GM18505 (cell line): ENCODE measurements around the gene OSTN.
"Not testable (repeated sequence)": the region's sequence is repeated elsewhere in the genome, so short reads cannot be mapped to it uniquely, and the experiment has no call there.

Experiments used
- ATAC-seq: cut with Tn5 transposase; IDR thresholded peaks from one replicate; pipeline ENCODE4 v1.9.1; 2021; ENCODE audit not compliant: unreplicated experiment
- POLR2A ChIP-seq: IDR thresholded peaks from 4 replicates; pipeline ENCODE4 v1.6.1; 2011; ENCODE audit warnings: borderline replicate concordance; ENCODE audit not compliant: insufficient read depth, insufficient read length; ENCODE audit errors: extremely low read depth

OSTN gene

DNA sequence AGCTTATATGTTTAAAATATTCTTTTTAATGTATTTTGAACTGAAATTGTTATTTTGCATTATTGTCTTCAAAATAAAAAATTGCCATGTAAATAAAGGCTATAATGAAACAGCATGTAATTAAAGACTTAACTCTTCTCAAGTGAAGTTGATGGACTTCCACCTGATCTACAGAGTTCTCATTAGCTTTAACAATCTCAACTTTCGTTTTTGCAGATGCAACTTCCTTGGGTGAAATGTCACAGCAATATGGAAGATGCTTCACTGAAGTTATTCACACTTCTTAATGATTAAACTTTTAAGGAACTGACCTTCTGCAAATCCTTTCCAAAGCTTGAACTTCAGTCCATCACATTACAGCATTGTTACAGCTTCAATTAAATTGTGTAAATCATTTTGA lies 63.6 kb downstream of the OSTN start:
- ATAC-seq = no peak
- TF ChIP-seq POLR2A = no peak

- ATAC-seq = peak; percentile 82
- no peak for TF ChIP-seq POLR2A
Measured at GRCh38 chr3:191263365-191263764, 64.3 kb downstream of the OSTN start.

GRCh38 chr3:191263850-191264249 lies 64.8 kb downstream of the OSTN start:
- no peak for TF ChIP-seq POLR2A
- no peak for ATAC-seq

DNA sequence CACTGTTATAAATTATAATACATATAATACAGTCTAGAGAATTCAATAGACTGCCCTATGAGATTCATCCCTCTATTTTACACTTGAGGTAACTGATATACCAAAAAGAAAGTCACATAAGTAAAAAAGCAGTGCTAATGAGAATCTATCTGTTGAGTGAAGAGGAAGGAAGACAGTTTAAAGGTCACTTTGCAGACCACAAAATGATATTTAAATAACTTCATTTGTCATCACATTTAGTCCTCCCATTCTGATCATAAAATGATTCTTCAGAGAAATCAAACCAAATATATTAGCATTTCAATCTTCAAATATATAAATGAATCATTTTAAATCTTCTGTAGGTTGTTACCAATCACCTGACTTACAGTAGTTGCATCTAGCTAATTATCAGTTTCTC lies 69.7 kb downstream of the OSTN start:
- ATAC-seq = no peak
- TF ChIP-seq POLR2A = no peak

DNA sequence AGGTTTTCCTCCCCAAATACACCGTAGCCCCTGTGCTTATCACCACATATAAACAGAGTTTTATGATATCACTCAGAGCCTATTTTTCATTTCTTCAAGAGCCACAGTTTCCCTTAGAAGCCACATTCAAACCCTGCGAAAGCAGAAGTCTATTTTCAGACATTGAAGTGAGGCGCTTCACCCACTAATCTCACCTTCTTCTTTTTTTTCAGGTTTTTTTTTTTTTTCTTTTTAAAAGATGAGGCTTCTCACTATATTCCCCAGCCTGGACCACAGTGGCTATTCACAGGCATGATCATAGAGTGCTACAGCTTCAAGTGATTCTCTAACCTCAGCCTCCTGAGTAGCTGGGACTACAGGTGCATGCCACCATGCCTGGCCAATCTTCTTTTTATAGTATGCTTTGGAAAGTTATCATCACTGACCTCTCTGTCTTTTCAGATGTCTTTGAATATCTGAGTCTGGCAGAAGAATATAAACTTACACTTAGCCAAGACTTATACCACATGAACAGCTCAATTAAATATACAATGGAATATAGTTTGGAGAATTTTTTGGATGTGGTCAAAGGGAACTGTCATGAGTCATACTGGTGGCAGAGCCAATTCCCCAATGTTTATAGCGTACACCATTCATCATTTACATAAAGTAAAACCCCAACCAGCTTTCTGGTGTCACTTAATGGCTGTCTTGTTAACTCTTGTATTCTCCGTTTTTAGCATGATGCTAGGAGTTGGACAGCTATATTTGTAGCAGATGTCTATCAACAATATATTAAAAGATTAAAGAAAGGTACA lies 70.4 kb downstream of the OSTN start:
- TF ChIP-seq POLR2A = no peak

GRCh38 chr3:191275244-191275643 lies 76.2 kb downstream of the OSTN start:
- not testable (repeated sequence) for ATAC-seq

More for the DNA sequence above, 70.4 kb downstream of the OSTN start:
- ATAC-seq = no peak

DNA sequence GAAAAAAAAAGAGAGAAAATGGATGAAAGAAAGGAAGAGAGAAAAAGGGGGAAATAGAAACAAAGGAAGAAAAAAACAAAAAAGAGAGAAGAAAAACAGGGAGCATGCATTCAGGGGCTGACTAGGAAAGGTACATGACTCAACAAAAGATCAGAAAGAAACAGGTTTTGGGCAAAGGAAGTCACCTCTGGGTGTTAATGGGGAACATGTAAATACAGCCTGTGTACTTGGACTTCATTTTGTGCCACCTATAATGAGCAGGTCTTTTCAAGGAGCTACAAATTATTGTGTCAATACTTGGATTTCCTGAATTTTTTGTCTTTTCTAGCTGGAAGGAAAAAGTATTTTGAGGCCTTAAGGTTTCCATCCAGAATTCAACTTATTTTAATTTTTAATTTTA lies 76.7 kb downstream of the OSTN start:
- no peak for TF ChIP-seq POLR2A
- no peak for ATAC-seq

- ATAC-seq = no peak
- no peak for TF ChIP-seq POLR2A
Measured at GRCh38 chr3:191280111-191280510, 81.1 kb downstream of the OSTN start.

DNA sequence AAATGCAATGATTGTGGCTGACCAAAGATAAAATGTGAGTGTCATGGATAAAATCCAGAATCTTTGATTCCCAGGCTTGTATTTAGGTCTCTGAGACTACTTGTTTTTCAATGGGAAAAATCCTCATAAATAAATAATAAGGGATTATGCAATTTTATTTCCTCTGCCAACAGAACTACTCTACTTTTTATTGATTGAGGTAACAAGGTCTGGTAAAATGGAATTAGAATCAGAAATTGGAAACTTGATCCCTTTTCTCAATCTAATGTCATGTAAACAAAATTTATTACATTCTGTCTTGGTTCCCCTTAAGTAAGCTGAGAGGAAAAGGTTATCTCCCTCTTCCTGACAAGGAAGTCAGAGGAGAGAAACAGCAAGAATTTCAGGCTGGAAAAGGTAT lies 81.8 kb downstream of the OSTN start:
- TF ChIP-seq POLR2A = no peak
- ATAC-seq = no peak

GRCh38 chr3:191282251-191283185 lies 83.5 kb downstream of the OSTN start:
- no peak for TF ChIP-seq POLR2A
- no peak for ATAC-seq

- TF ChIP-seq POLR2A = no peak
- ATAC-seq = no peak
Measured at GRCh38 chr3:191283400-191283799, 84.4 kb downstream of the OSTN start.

DNA sequence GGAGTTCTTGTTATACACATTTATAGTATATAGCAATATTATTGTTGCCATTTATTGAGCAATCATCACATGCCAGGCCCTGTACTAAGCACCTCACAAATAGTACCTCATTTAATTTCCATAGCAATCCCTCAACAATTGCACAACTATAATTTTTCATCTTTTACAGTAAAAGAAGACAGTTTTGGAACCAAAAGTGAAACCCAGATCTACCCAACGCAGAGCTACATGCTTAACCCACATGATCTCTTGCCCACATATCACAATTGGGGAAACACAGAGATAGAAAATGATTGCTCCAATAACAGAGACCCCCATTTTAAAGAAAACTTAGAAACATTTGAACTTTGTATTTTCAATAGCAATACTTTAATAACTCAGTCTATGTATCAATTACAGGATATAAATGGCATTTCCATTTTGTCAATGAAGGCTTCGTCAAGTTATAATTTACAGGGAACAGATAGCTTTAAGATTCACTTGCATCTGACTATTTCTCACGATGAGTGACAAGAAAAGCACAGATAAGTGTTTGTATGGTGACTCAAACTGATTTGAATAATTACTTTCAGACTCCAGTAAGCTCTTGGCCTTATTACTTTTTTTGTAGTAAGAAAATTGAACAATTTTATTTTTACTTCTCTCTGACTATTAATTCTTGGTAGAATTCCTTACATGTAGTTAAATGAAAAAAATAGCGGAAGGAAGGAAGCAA lies 91.4 kb downstream of the OSTN start:
- peak; percentile 70 for ATAC-seq
- TF ChIP-seq POLR2A = no peak

DNA sequence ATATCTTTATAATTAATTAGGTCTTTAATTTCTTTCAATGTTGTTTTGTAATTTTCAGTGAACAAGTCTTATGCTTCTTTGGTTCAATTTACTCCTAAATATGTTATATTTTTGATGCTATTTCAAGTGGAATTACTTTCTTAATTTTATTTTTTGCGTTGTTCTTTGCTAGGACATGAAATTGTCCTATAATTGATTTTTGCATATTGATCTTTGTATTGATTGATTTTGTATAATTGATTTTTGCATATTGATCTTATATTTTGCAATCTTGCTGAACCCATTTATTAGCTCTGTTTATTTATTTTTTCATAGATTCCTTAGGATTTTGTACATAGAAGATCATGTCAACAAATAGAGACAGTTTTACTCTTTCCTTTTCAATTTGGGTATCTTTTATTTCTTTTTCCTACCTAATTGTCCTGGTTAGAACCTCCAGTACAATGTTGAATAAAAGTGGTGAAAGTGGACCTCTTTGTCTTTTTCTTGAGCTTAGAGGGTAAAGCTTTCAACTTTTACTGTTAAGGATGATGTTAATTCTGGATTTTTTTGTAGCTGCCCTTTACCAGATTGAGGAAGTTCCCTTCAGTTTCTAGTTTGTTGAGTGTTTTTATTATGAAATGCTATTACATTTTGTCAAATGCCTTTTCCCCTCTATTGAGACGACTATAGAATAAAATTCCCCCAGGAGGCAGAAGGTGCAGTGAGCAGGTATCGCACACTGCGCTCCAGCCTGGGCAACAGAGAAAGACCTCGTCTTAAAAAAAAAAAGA lies 93.4 kb downstream of the OSTN start:
- no peak for TF ChIP-seq POLR2A
- no peak for ATAC-seq
